T-helper 2 cell treated with Interferon-gamma antibody and Interleukin-4, amounts not matched to agents 5 μg/mL and 100 μg/mL, for 36 hours (primary cell): ENCODE measurements around the gene USP6.
"Not testable (repeated sequence)": the region's sequence is repeated elsewhere in the genome, so short reads cannot be mapped to it uniquely, and the experiment has no call there.

Source experiments
- DNase-seq: peaks from one replicate; pipeline ENCODE4 v3.0.0; 2021; ENCODE audit warnings: low spot score
- H3K27ac Mint-ChIP-seq: one replicate; pipeline ENCODE4 v1.8.0; 2021; ENCODE audit warnings: mild to moderate bottlenecking, mixed read lengths
- H3K27me3 Mint-ChIP-seq: one replicate; pipeline ENCODE4 v1.8.0; 2021; ENCODE audit warnings: low read depth, mixed read lengths
- H3K36me3 Mint-ChIP-seq: one replicate; pipeline ENCODE4 v1.8.0; 2021; ENCODE audit warnings: low read depth, mixed read lengths
- H3K4me1 Mint-ChIP-seq: one replicate; pipeline ENCODE4 v1.8.0; 2021; ENCODE audit warnings: low read depth, mixed read lengths
- H3K4me3 Mint-ChIP-seq: one replicate; pipeline ENCODE4 v1.8.0; 2022; ENCODE audit warnings: mild to moderate bottlenecking, moderate library complexity, mixed read lengths
- H3K9me3 Mint-ChIP-seq: one replicate; pipeline ENCODE4 v1.8.0; 2021; ENCODE audit warnings: mixed read lengths

Gene USP6

GRCh38 chr17:5135726-5136579 is 20.1 kb downstream of the USP6 start:
- Mint-ChIP-seq H3K4me3 (no peak overlapping the region), H3K27me3 (no peaks in the 10 kb centered on the region), H3K36me3 (no peaks in the 10 kb centered on the region), H3K4me1 (no peaks in the 10 kb centered on the region), H3K27ac (no peak overlapping the region), H3K9me3 (no peaks in the 10 kb centered on the region)
- no peak for DNase-seq

GRCh38 chr17:5136580-5137412 is 21.0 kb downstream of the USP6 start:
- DNase-seq, H3K27me3 Mint-ChIP-seq: not testable (repeated sequence)

GRCh38 chr17:5137511-5138197 is 21.8 kb downstream of the USP6 start:
- H3K27ac Mint-ChIP-seq, H3K36me3 Mint-ChIP-seq, H3K4me3 Mint-ChIP-seq, H3K27me3 Mint-ChIP-seq, DNase-seq, H3K4me1 Mint-ChIP-seq, H3K9me3 Mint-ChIP-seq: not testable (repeated sequence)

More at GRCh38 chr17:5136580-5137412, 21.0 kb downstream of the USP6 start:
- H3K27ac Mint-ChIP-seq, H3K4me3 Mint-ChIP-seq, H3K9me3 Mint-ChIP-seq, H3K36me3 Mint-ChIP-seq, H3K4me1 Mint-ChIP-seq: not testable (repeated sequence)

- not testable (repeated sequence) for H3K4me3 Mint-ChIP-seq, H3K9me3 Mint-ChIP-seq, H3K27me3 Mint-ChIP-seq, DNase-seq, H3K36me3 Mint-ChIP-seq, H3K27ac Mint-ChIP-seq, H3K4me1 Mint-ChIP-seq
Measured at GRCh38 chr17:5138198-5138544, 22.3 kb downstream of the USP6 start.

GRCh38 chr17:5138616-5139457 is 23.0 kb downstream of the USP6 start:
- Mint-ChIP-seq H3K27me3 (peaks cover 3% of the 10 kb centered on the region), H3K27ac (no peak overlapping the region), H3K4me1 (no peaks in the 10 kb centered on the region), H3K36me3 (no peaks in the 10 kb centered on the region), H3K9me3 (no peaks in the 10 kb centered on the region), H3K4me3 (no peak overlapping the region)
- no peak for DNase-seq

- no peaks in the 10 kb centered on the region for H3K36me3 Mint-ChIP-seq
- peaks cover 5% of the 10 kb centered on the region for H3K27me3 Mint-ChIP-seq
- H3K4me1 Mint-ChIP-seq, result no peaks in the 10 kb centered on the region
- no peak overlapping the region for H3K4me3 Mint-ChIP-seq
- H3K9me3 Mint-ChIP-seq, result no peaks in the 10 kb centered on the region
- DNase-seq, result no peak
- H3K27ac Mint-ChIP-seq, result no peak overlapping the region
Measured at GRCh38 chr17:5139458-5139732, 23.6 kb downstream of the USP6 start.

- H3K36me3 Mint-ChIP-seq, H3K4me1 Mint-ChIP-seq, H3K9me3 Mint-ChIP-seq, H3K27ac Mint-ChIP-seq, DNase-seq, H3K4me3 Mint-ChIP-seq: not testable (repeated sequence)
- peaks cover 20% of the 10 kb centered on the region for H3K27me3 Mint-ChIP-seq
Measured at GRCh38 chr17:5142877-5143276, 27.0 kb downstream of the USP6 start.

GRCh38 chr17:5146122-5146521 is 30.3 kb downstream of the USP6 start:
- H3K9me3 Mint-ChIP-seq, H3K27ac Mint-ChIP-seq, H3K36me3 Mint-ChIP-seq, H3K4me3 Mint-ChIP-seq, H3K4me1 Mint-ChIP-seq, DNase-seq: not testable (repeated sequence)
- peaks cover 20% of the 10 kb centered on the region for H3K27me3 Mint-ChIP-seq

- not testable (repeated sequence) for DNase-seq, H3K4me1 Mint-ChIP-seq, H3K36me3 Mint-ChIP-seq, H3K4me3 Mint-ChIP-seq, H3K27ac Mint-ChIP-seq, H3K9me3 Mint-ChIP-seq, H3K27me3 Mint-ChIP-seq
Measured at GRCh38 chr17:5160702-5161101, 44.9 kb downstream of the USP6 start.

GRCh38 chr17:5161793-5162192 is 46.0 kb downstream of the USP6 start:
- DNase-seq, H3K4me1 Mint-ChIP-seq, H3K27ac Mint-ChIP-seq, H3K36me3 Mint-ChIP-seq, H3K4me3 Mint-ChIP-seq, H3K9me3 Mint-ChIP-seq, H3K27me3 Mint-ChIP-seq: not testable (repeated sequence)

GRCh38 chr17:5164436-5164835 is 48.6 kb downstream of the USP6 start:
- Mint-ChIP-seq H3K27ac (no peak overlapping the region), H3K4me1 (no peaks in the 10 kb centered on the region), H3K27me3 (peaks cover 4% of the 10 kb centered on the region), H3K4me3 (no peak overlapping the region), H3K36me3 (no peaks in the 10 kb centered on the region), H3K9me3 (peaks cover 5% of the 10 kb centered on the region)
- no peak for DNase-seq

GRCh38 chr17:5165791-5166564 is 50.1 kb downstream of the USP6 start:
- DNase-seq, H3K4me1 Mint-ChIP-seq, H3K9me3 Mint-ChIP-seq, H3K4me3 Mint-ChIP-seq, H3K27ac Mint-ChIP-seq, H3K27me3 Mint-ChIP-seq, H3K36me3 Mint-ChIP-seq: not testable (repeated sequence)

- not testable (repeated sequence) for H3K27ac Mint-ChIP-seq, DNase-seq, H3K27me3 Mint-ChIP-seq, H3K4me3 Mint-ChIP-seq, H3K4me1 Mint-ChIP-seq
- peaks cover 47% of the 10 kb centered on the region for H3K9me3 Mint-ChIP-seq
- H3K36me3 Mint-ChIP-seq, result peaks cover 20% of the 10 kb centered on the region
Measured at GRCh38 chr17:5175027-5175426, 59.2 kb downstream of the USP6 start.
